22Rv1 (cell line): ENCODE measurements around the gene MUSK.

Experiments
- H3K27ac ChIP-seq: fragments of 450-650 bp; 2 replicates; pipeline ENCODE4 v1.5.1; 2017
- CTCF ChIP-seq: fragments of 450-650 bp; IDR thresholded peaks from 2 replicates; pipeline ENCODE4 v1.5.1; 2017; ENCODE audit warnings: mild to moderate bottlenecking
- ZFX ChIP-seq: fragments of 450-650 bp; IDR thresholded peaks from 2 replicates; pipeline ENCODE4 v1.6.1; 2017; ENCODE audit warnings: antibody characterized with exemption, borderline replicate concordance

MUSK gene

DNA sequence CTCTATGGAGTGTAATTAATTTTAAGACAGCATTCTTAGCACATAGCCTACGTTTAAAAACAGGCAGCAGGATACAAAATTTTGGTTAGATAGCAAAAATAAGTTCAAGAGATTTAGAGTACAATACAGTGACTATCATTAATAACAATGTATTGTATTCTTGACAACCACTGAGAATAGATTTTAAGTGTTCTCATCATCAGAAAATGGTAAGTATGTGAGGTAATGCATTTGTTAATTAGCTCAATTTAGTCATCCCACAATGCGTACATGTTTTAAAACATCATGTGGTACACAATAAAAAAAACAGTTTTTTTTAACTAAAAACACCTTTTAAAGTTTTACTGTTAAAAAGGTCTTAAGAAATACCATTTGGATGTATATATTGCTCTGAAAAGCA lies 94.2 kb downstream of the MUSK start:
- H3K27ac ChIP-seq = no peak overlapping the region
- TF ChIP-seq CTCF = no peak
- TF ChIP-seq ZFX = no peak

- TF ChIP-seq CTCF (no peak), ZFX (no peak)
- H3K27ac ChIP-seq = no peak overlapping the region
Measured at GRCh38 chr9:110763568-110763967, 95.0 kb downstream of the MUSK start.

- H3K27ac ChIP-seq = no peak overlapping the region
- TF ChIP-seq CTCF (no peak), ZFX (no peak)
Measured at GRCh38 chr9:110764006-110764405, 95.4 kb downstream of the MUSK start.

- no peak overlapping the region for H3K27ac ChIP-seq
- TF ChIP-seq ZFX = no peak
- TF ChIP-seq CTCF = no peak
Measured at GRCh38 chr9:110765926-110766325, 97.3 kb downstream of the MUSK start.

GRCh38 chr9:110767559-110768063 lies 99.0 kb downstream of the MUSK start:
- no peak overlapping the region for H3K27ac ChIP-seq
- TF ChIP-seq CTCF (no peak), ZFX (no peak)

DNA sequence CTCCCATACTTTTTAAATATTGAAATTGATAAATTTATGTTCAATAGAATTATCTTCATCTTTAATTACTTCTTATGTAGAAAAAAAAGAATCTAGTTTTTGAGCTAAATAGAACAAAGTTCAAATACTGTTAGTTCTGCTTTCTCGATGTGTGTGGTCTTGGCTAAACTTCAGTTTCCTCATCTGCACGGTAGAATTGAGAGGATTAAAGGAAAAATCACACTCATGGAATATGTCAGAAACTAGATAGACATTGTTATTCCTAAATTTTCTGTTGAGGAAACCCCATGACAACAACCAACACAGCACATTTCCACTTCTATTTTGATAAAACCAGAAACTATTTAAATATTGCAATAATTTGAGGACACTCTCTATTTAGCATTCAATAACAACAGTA lies 100.3 kb downstream of the MUSK start:
- H3K27ac ChIP-seq = no peak overlapping the region
- TF ChIP-seq ZFX (no peak), CTCF (no peak)

DNA sequence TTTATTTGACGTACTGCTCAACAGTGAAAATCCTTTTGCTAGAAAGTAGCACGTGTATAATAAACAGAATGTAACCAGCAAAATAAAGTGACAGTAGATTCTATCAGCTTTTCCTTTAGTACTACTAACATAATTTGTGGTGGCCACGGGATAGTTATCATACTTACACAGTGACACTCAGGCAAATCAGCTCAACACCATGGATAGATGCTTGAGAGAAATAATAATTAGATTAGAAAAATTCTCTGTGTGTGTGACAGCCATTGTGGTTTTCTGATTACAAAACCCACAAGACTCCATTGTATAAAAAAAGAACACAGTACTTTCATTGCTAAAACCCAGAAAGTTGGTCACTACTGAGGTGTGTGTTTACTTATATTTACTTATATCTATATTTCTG lies 101.1 kb downstream of the MUSK start:
- H3K27ac ChIP-seq = no peak overlapping the region
- TF ChIP-seq CTCF = no peak
- no peak for TF ChIP-seq ZFX
